ENCODE measurements around the gene MDN1.

DNA sequence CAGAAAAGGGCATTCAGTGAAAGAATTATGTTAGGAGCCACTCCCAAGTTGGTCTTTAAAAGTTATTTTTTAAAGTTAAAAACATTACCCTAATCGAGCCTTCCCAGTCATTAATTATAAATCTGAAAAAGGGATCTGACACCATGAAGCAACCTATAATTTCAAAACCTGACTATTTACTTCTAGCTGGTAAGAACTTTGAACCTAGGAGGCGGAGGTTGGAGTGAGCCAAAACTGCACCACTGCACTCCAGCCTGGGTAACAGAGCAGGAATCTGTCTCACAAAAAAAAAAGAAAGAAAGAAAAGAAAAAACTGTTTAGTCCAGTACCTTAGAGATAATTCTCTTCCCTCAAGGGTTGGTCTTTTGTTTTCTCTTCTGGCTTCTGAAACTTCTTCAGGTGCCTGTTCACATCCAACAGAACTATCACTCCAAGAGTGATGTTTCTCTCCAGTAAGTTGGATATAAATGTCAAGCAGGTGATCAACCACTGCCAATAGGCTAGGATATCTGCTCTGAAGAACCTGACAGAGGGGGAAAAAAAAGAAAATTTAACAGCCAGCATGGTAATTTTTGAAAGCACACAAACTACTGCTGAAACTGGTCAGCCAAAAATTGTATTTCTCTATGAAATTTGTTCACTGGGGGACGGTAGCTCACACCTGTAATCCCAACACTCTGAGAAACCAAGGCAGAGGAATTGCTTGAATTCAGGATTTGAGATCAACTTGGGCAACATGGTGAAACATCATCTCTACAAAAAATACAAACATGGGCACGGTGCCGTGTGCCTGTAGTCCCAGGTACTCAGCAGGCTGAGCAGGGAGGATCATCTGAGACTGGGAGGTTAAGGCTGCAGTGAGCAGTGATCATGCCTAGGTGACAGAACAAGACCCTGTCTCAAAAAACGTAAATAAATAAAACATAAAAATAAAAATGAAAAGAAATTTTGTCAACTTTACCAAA lies 38.2 kb downstream of the MDN1 start:
- TF ChIP-seq CTCF (IDR thresholded peaks at IDR 0.05 in 8 of 11, conservative IDR thresholded peaks at IDR 0.05 in 3 of 11): no peak
- no peak for TF ChIP-seq POLR2AphosphoS5 (IDR thresholded peaks at IDR 0.05)
